HG02588 (cell line): Measurements from ENCODE around the gene FBXO22.
"Not testable (repeated sequence)": the region's sequence is repeated elsewhere in the genome, so short reads cannot be mapped to it uniquely, and the experiment has no call there.

Source experiments
- ATAC-seq: cut with Tn5 transposase; IDR thresholded peaks from one replicate; pipeline ENCODE4 v1.9.1; 2021; ENCODE audit warnings: mild to moderate bottlenecking, moderate library complexity; ENCODE audit not compliant: unreplicated experiment

FBXO22 gene

GRCh38 chr15:75976766-75977165 lies 73.1 kb downstream of the FBXO22 start:
- ATAC-seq = not testable (repeated sequence)

GRCh38 chr15:75981149-75981815 lies 77.6 kb downstream of the FBXO22 start:
- ATAC-seq = no peak

GRCh38 chr15:75982468-75982867 lies 78.8 kb downstream of the FBXO22 start:
- ATAC-seq = no peak

GRCh38 chr15:75984706-75985105 lies 81.0 kb downstream of the FBXO22 start:
- not testable (repeated sequence) for ATAC-seq

- ATAC-seq = no peak
Observed at GRCh38 chr15:75985971-75986370, 82.3 kb downstream of the FBXO22 start.

GRCh38 chr15:75989045-75989444 lies 85.4 kb downstream of the FBXO22 start:
- ATAC-seq = no peak

GRCh38 chr15:75989875-75990274 lies 86.2 kb downstream of the FBXO22 start:
- ATAC-seq = no peak
